Stimulated activated CD4-positive, alpha-beta T cell treated with anti-CD3 and anti-CD28 coated beads, Interleukin-15, amount 100 ng/mL, for 1 hour (primary cell): Measurements from ENCODE around the gene APOL6.
"Not testable (repeated sequence)": the region's sequence is repeated elsewhere in the genome, so short reads cannot be mapped to it uniquely, and the experiment has no call there.

Source experiments
- DNase-seq, 2 donors: peaks; one replicate each; pipeline ENCODE4 v3.0.0-alpha.2; 2020; ENCODE audit warnings: low read depth in 1 of 2, low spot score in 1 of 2

The APOL6 gene

DNA sequence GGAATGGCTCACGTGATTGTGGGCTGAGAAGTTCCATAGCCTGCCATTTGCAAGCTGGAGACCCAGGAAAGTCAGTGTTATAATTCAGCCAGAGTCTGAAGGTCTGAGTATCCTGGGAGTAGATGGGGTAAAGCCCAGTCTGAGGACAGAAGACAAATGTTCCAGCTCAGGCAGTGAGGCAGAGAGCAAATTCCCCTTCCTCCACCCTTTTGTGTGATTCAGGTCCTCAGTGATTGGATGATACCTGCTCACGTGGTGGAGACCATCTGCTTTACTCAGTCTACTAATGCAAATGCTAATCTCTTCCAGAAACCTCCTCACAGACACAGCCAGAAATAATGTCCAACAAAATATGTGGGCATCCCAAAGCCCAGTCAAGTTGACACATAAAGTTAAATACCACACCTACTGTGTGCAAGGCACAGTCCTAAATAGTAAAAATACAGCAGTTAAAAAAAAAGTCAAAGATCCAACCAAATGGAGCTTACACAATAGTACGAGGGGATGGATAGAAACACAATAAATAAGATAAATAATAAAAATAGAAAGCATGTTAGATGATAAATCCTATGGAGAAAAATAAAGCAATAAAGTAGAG is 13.2 kb upstream of the APOL6 start:
- no peak for DNase-seq

DNA sequence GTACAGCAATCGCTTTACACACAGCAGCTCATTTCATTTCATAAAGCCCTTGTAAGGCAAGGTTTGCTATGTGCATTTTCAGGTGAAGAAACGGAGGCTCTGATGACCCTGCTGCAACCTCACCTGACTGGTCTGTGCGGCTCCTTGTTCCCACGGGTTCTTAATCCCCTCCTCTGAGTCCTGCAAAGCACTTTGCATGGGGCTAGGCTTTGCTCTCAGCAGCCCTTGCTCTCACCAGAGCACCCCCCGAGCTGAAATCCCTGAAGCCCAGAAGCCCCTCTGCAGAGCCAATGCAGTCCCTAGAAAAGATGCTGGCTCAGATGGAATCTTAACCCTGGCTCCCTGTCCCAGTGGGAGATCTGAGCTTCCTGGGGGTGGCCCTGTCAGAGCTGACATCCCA is 11.0 kb upstream of the APOL6 start:
- DNase-seq, result no peak

DNA sequence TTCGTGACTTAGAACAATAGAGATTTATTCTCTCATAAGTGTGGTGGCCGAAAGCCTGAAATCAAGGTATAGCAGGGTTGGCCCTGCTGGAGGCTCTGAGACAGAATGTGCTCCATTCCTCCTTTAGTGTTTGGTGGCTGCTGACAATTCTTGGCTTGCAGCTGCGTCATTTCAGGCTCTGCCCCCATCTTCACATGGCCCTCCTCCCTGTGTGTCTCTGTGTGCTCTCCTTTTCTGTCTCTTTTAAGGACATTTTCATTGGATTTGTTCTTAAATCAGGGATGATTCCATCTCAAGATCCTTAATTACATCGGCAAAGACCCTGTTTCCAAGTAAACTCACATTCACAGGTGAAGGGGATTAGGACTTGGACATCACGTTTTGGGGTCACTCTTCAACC is 10.2 kb upstream of the APOL6 start:
- no peak for DNase-seq

DNA sequence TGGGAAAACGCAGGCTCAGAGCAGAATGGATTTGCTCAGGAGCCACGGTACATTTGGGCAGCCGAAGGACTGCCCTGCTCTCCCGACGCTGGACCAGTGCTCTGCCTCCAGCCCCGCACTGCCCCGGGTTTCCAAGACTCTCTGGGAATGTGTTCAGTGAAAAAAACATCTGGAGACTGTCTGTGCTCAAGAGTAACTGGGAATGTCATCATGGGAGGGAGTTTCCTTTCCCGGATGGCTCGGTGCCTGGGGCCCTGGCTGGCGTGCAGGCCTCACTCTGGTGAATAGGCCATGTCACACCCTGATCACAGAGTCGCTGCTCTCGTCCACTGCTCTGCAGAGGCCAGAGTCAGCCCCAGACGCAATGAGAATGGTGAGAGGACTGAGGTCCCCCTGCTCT is 9.8 kb upstream of the APOL6 start:
- no peak for DNase-seq

DNA sequence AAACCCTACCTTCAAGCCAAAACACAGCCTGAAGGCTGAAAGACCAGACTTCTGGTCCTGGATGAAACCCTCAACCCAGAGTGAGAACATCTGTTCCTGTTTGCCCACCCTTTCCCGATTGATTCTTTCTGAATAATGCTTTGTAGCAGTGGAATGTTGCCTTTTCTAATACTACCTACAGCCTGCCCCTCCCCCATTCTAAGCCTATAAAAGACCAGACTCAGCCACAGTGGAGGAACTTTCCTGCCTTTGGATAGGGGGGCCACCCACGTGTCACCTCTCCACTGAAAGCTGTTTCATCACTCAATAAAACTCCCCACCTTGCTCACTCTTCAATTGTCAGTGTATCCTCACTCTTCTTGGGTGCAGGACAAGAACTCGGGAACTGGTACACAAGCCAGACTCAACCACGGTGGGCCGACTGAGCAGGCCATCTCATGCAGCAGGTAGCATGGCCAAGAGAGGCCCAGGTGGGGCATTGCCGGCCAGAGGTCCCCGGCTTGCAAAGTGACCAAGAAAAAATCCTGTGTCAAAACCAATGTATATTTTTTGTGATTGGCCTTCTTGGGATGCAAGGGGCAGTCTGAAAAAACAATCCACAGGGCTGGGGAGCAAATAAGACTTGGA is 6.6 kb upstream of the APOL6 start:
- no peak for DNase-seq

DNA sequence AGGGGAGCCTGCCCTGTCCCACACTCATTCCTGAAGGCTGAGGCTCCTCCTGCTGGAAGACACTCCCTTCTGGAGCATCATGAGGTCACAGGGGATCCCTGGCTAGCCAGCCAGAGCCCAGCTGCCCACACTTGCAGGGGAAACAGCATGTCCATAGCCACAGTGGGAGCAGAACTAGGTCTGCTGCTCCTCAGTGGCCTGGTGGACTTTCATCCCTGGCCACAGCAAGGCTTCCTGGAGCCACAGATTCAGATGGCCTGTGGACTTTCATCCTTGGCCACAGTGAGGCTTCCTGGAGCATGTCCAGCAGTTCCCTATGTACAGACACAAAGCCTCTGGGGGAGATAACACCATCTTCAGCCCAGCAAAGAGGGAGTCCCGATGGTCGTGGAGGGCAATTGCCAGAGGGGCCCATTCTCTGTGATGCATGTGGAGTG is 5.9 kb upstream of the APOL6 start:
- no peak for DNase-seq

DNA sequence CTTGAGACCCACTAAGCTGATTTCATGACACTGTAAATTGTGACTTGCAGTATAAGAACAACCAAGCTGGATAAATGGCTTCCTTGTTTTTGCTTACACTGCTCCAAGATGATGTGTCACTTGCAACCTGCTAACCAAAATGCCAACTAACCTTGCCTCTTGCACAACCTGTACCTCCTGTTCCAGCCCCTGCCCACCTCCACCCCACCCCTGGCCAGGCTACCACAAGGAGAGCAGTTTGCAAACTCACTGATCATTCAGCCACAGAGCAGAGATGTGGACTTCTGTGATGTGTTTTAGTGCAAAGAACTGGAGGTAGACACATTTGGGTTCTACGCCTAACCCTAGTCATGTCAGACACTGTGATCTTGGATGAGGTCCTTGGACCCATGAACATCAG is 4.3 kb upstream of the APOL6 start:
- no peak for DNase-seq

DNA sequence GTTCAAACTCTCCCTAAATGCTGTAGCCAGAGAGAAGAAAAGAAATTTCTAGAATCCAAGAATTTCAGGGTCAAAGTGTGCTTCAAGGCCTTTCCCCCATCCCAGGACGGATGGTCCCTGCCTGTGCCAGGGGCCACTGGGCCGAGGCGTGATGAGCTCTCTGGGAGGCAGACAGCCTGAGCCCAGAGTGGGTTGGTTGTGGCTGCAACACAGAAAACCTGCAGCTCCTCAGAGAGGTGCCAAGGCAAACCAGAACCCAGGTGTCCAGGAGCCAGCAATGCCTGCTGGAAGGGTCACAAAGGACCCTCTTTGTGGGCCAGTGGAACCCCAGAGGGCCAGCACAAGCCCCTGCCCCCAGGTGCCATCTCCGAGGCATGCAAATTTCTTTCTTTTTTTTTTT is 2.6 kb upstream of the APOL6 start:
- no peak for DNase-seq

DNA sequence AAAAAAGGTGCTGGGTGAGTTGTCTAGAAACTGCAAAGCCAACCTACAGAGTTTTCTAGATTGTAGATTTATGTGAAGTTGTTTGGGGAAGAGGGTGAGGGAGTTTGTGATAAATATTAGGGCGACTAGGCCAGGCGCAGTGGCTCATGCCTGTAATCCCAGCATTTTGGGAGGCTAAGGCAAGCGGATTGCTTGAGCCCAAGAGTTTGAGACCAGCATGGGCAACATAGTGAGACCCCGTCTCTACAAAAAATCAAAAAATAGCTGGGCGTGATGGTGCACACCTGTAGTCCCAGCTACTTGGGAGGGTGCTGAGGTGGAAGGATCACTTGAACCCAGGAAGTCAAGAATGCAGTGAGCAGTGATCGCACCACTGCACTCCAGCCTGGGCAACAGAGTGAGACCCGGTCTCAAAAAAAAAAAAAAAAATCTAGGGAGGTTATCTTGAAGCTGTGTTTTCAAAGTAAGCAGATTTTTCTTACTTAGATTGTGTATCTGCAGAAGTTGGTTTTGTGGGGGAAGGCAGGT is 844 bp downstream of the APOL6 start:
- DNase-seq, result no peak

DNA sequence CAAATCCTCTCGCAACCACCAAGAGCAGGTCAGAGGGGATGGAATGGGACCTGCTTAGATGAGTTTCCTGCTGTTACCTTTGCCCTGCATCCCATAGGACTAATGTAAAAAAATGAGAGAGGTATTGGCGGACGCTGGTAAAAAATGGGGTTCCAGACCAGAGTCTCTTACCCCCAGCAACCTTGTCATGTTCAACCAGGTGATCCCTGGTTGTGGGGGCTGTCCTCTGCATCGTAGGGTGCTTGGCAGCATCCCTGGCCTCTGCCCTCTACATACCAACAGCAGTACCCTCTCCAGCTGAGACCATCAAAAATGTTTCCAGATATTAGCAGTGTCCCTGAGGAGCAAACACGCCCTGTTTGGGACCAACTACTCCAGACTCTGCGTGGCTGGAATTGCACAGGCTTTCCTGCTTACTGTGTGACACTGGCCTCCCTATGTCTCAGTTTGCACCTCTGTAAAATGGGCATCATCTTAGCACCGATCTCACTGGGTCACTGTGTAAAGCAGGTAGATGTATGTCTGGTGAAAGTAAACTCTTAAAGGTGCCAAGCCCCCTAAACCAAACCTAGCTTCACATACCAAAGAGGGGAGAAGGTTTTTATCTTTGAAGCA is 1.5 kb downstream of the APOL6 start:
- no peak for DNase-seq

DNA sequence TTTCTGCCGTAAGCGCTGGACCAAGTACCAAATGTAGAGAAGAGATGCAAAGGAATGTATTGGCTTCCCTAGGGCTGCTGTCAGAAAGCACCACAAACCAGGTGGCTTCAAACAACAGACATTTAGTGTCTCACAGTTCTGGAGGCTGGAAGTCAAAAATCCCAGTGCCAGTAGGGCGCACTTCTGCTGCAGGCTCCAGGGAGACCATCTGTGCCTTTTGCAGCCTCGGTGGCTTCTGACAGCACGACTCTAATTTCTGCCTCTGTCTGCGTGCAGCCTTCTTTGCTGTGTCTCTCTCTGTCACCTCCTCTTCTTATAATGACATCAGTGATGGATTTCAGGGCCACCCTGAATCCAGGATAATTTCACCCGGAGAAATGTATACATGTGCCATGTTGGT is 2.8 kb downstream of the APOL6 start:
- DNase-seq, result no peak

DNA sequence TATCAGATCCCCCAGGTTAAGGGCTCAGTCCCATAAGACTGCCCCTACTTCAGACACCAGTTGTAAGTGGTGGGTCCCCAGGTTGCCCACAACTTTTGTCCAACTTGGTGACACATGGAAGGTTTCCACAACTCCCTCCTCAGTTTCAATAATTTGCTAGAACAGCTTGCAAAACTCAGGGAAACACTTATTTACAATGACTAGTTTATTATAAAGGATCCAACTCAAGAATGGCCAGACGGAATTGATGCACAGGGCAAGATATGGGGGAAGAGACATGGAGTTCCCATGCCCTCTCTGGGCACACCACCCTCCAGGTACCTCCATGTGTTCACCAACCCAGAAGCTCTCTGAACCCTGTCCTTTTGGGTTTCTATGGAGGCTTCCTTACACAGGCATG is 5.6 kb downstream of the APOL6 start:
- DNase-seq, result no peak

DNA sequence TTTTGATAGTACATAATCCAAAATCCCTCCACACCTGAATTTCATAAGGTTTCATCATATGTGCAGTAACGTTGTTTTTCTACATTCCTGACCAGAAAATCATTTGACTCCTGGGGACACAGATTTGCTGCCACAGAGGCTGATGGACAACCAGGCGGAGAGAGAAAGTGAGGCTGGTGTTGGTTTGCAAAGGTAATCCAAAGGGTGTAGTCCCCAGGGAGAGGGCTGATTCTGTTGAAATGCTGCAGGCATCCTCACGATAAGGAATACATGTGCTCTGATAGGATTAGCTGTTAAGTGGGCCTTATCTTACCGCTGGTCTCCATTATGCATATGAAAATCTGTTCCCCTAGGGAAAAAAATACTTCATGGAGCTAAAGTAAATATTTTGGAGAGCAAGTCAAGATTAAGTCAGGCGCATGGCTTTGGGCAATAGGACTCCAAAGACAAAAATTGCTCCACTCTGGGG is 8.1 kb downstream of the APOL6 start:
- DNase-seq, result no peak

DNA sequence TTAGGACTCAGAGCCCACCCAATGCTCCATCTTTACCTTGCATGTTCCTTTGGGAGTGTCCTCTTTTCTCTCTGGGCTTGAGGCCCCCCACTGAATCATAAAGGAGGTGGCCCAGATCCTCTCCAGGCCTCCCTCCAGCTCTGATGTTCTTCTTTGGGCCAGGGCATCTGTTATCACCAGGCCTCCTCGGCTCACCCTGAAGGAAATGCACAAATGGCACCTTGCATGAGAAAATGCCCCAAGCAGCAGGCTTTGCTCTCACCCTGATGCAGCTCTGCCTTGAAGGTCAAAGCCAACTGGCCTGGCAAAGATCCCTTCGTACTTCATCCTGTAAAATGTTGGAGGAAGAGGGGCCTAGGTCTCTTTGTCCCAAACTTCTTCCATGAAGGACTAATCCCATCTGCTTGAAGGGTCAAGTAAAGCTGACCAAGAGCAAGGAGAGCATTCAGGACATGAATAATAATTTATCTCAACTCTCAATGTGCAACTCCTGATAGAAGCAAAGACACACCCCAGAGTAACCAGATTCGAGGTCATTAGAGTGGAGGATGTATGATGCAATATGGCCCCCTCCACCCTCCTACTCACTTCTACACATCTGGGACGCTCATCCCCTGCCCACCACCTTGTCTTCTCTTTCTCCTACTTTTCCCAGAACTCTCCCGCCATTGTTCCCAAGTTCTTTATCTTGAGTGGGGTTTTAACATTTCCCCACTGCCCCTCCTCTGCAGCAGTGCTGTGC is 9.5 kb downstream of the APOL6 start:
- DNase-seq, result no peak

DNA sequence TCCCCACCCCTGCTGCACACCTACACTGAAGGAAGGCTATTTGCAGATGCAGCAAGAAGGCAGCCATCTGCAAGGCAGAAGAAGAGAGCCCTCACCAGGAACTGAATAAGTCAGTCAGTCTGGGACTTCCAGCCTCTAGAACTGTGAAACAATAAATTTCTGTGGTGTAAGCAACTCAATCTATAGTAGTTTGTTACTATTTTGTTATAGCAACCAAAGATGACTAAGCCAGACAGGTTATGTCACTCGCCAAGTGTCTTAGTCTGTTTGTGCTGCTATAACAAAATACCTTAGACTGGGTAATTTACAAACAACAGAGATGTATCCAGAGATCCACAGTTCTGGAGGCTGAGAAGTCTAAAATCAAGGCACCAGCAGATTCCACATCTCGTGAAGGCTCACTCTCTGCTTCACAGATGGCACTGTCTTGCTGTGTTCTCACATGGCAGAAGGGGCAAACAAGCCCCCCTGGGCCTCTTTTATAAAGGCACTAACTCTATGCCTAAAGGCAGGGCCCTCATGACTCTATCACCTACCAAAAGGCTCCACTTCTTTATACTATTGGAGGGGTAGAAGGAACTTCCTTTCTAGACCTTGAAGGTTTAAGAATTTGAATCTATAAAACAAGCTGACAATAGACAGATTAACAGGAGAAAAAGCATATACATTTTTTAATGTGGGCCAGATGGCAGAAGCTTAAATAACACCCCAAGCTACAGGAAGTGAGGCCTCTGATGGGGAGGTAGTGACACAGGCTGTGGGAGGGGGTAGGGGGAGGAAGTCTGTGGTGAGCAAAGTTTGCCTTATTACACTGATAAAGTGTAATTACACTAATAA is 12.3 kb downstream of the APOL6 start:
- peak in 1 of 2 donors; percentile 39 for DNase-seq

DNA sequence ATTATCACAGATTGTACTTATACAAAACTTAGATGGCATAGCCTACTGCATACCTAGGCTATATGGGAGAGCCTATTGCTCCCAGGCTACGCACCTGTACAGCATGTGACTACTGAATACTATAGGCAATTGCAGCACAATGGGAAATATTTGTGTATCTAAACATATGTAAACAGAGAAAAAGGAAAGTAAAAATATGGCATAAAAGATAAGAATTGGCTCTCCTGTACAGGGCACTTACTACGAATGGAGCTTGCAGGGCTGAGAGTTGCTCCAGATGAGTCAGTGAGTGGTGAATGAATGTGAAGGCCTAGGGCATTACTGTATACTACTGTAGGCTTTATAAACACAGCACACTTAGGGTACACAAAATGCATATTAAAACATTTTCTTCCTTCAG is 13.2 kb downstream of the APOL6 start:
- no peak for DNase-seq

DNA sequence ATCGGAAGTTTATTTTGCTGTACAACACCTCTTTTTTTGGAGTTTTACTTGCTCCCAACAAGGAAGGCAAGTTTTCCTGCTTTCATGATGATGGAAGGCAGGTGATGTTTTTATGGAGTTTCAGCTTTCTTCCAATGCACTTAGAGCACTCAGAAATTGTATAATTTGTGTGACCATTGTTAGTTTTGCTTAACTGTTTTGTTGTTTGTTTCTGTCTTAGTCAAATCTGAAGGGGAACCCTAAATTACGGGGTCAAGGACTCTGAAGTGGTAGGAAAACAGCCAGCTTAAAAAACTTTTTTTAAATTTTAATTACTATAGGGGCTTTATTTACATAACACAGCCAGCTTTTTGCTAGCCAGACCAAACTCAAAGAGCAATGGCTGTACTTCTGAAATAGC is 14.7 kb downstream of the APOL6 start:
- DNase-seq, result no peak

DNA sequence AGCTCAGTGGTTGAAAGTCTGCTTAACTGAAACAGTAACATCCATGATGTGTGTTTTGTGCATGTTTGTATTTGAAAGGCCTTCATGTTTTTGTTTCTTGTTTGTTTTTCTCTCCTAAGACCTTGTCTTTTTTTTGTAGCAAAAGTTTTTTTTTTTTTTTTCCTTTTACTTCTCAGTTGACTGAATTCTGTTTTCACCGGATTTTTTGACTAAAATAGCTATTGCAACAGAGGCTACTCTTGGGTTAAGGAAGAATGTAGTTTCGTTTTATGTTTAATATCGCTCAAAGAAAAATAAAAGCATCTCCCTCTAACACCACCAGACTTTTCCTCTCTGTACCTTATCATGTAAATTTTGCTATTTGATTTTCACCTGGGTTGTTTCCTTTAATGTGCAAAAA is 15.1 kb downstream of the APOL6 start:
- no peak for DNase-seq

DNA sequence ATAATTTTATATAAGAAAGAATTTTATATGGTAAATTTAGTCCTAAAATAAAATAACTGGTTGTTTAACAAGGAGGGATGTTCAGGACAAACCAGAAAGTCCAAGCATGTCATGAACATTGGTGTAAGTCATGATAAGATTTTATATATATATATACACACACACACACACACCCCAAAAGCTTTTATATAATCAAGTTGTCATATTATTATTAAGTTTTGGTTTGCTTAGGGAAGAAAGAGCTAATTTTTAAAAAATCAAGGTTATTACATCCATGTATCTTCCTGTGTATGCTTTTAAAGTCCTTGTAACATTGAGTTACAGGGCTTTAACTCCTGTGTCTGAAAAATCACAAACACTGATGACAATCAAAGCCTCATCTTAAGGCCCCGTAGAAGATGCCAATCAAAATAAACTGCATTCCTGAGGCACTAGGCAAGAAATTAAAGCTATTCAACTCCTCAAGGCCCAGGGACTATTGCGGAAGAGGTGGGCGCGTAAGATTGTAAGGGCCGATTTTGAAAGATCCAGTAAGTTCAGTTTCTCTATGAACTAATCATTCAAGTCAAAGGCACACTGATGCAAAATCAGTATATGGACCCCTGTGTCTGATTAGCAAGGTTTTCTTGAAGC is 16.8 kb downstream of the APOL6 start:
- DNase-seq, result no peak

DNA sequence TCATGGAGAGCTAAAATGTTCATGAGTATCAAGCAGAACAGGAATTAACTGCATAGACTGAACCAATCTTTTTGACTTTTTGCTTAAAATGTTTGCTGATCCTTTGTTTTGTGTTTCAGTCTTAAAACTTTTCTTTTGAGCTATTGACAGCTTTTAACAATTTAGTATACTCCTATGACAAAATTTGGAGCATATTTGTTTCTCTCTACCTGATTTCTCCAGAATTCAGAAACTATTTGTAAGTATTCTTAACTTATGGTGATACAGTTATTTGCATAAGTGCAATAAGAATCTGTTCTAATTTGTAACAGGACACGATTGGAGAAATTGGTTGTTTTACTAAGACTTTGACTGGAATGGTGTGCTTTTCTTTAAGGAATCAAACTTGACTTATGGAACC is 18.5 kb downstream of the APOL6 start:
- not testable (repeated sequence) for DNase-seq

DNA sequence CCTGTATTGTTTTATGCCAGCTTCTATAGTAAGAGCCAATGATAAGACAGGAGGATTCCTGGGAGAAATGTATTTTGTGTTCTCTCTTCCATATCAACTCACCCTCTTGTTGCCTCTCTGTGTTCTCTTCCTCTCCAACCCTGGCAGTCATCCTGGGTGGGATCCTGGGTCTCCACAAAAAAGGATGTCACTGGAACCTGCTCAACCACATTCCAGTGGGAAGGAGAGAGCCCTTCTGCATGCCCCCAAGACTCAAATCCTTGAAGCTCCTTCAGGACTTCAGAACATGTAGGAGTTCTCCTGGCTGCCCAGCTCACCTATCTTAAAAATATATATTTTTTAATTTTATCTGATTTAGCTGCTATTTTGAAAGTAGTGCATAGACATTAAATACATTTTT is 26.1 kb downstream of the APOL6 start:
- DNase-seq, result no peak
